GM12878 (cell line): ENCODE measurements around the gene APBB1IP. TPM values are rescaled to one million over a fixed set of nuclear protein-coding genes. Genes with fewer than 3 reads are reported as not detected.

Source experiments
- ATF2 ChIP-seq: IDR thresholded peaks from 2 replicates; pipeline ENCODE4 v1.6.1; 2012; ENCODE audit warnings: low read length, inconsistent platforms
- BCLAF1 ChIP-seq: fragments of 450-650 bp; IDR thresholded peaks from 2 replicates; pipeline ENCODE4 v1.6.1; 2017; ENCODE audit warnings: antibody characterized with exemption, mild to moderate bottlenecking, moderate library complexity
- CEBPZ ChIP-seq: fragments of 150-350 bp; IDR thresholded peaks from 2 replicates; pipeline ENCODE4 v1.6.1; 2016; ENCODE audit warnings: low read depth, low read length
- CUX1 ChIP-seq: IDR thresholded peaks from 2 replicates; pipeline ENCODE4 v1.6.1; 2012; ENCODE audit warnings: improper control_type of control experiment, low read depth, low read length; ENCODE audit not compliant: insufficient replicate concordance
- FOXM1 ChIP-seq: IDR thresholded peaks from 2 replicates; pipeline ENCODE4 v1.6.1; 2012; ENCODE audit warnings: low read depth, mild to moderate bottlenecking, inconsistent platforms, low read length, moderate library complexity
- JUND ChIP-seq: IDR thresholded peaks from 2 replicates; pipeline ENCODE4 v1.6.1; 2012; ENCODE audit warnings: low read depth, mild to moderate bottlenecking, low read length, improper control_type of control experiment, moderate library complexity
- KAT2A ChIP-seq: conservative IDR thresholded peaks from 2 replicates; pipeline ENCODE4 v1.6.1; 2011; ENCODE audit warnings: low read depth, low read length; ENCODE audit not compliant: control insufficient read depth
- PKNOX1 ChIP-seq: fragments of 450-650 bp; IDR thresholded peaks from 2 replicates; pipeline ENCODE4 v1.6.1; 2016; ENCODE audit warnings: mild to moderate bottlenecking
- PML ChIP-seq: IDR thresholded peaks from 2 replicates; pipeline ENCODE4 v1.6.1; 2012; ENCODE audit warnings: low read length, inconsistent platforms
- SUZ12 ChIP-seq: fragments of 200-600 bp; sonication (generic); IDR thresholded peaks from one replicate; pipeline ENCODE4 v1.6.1; 2018; ENCODE audit warnings: antibody characterized with exemption, mild to moderate bottlenecking; ENCODE audit not compliant: unreplicated experiment
- TCF12 ChIP-seq: IDR thresholded peaks from 2 replicates; pipeline ENCODE4 v1.6.1; 2011; ENCODE audit warnings: low read depth, mild to moderate bottlenecking, low read length
- ZBED1 ChIP-seq: IDR thresholded peaks from 2 replicates; pipeline ENCODE4 v1.6.1; 2016; ENCODE audit warnings: borderline replicate concordance
- polyA plus RNA-seq, 11 experiments: library from polyadenylated mRNA; depleted of rRNA in 4 of 11; unstranded in 6 of 11; stranded (reverse) in 5 of 11; fragments of >200 nt; fragmentation: Nextera tagmentation in 4 of 11; fragmentation: Illumina TruSeq in 1 of 11; extraction: Ambion mirVana in 4 of 11; extraction: Trizol in 1 of 11; gene quantifications; 1 replicate in 1 of 11; 2 replicates in 10 of 11; pipeline versions ENCODE4 v1.2.1 to v1.2.3, GENCODE V29; 2011 to 2016; ENCODE audit warnings: inconsistent platforms in 2 of 11, missing spikeins in 2 of 11, low read depth in 1 of 11
- total RNA-seq, 4 experiments: library from RNA; depleted of rRNA in 3 of 4; stranded (reverse); fragments of >200 nt in 3 of 4; fragmentation: Illumina TruSeq in 1 of 4; extraction: Trizol in 1 of 4; gene quantifications; 2 replicates each; pipeline versions ENCODE4 v1.2.1 to v1.2.3, GENCODE V29; 2013 to 2021

APBB1IP gene
- total and polyA plus RNA-seq, 10 of the 15 experiments (the other 5 are each of a cell fraction or from before 2014, with no cell fraction given), result 7.3 to 67.4 (median 19.9) TPM

GRCh38 chr10:26527018-26527417 is 88.9 kb downstream of the APBB1IP start (continued):
- TF ChIP-seq CUX1 (no peak), BCLAF1 (no peak), PML (no peak), KAT2A (no peak), ATF2 (no peak), FOXM1 (no peak), PKNOX1 (no peak), ZBED1 (no peak), JUND (no peak), CEBPZ (no peak), TCF12 (no peak), SUZ12 (no peak)
